ENCODE measurements around the gene C11orf68.

- TF ChIP-seq SMAD3 (CRISPR knock-in tag; IDR thresholded peaks at IDR 0.05; ENCODE audit: borderline replicate concordance) (no peak), CTCF (IDR thresholded peaks at IDR 0.05) (no peak), NR3C1 (CRISPR knock-in tag; conservative IDR thresholded peaks at IDR 0.05; ENCODE audit: low read depth) (no peak), SOX15 (CRISPR knock-in tag; IDR thresholded peaks at IDR 0.05) (no peak), TCF7 (CRISPR knock-in tag; IDR thresholded peaks at IDR 0.05; ENCODE audit: low read depth) (no peak), KAT7 (CRISPR knock-in tag; IDR thresholded peaks at IDR 0.05; ENCODE audit: borderline replicate concordance) (no peak)
- TF ChIP-seq, protein P1, sequence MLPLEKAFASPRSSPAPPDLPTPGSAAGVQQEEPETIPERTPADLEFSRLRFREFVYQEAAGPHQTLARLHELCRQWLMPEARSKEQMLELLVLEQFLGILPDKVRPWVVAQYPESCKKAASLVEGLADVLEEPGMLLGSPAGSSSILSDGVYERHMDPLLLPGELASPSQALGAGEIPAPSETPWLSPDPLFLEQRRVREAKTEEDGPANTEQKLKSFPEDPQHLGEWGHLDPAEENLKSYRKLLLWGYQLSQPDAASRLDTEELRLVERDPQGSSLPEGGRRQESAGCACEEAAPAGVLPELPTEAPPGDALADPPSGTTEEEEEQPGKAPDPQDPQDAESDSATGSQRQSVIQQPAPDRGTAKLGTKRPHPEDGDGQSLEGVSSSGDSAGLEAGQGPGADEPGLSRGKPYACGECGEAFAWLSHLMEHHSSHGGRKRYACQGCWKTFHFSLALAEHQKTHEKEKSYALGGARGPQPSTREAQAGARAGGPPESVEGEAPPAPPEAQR (CRISPR knock-in tag; IDR thresholded peaks at IDR 0.05), result no peak
Observed at GRCh38 chr11:65880027-65880426, 38.8 kb downstream of the C11orf68 start.
